AML-193 (cell line): ENCODE measurements around the gene LSM3.

ENCODE experiments used
- DNase-seq, 2 experiments: peaks; one replicate each; lab custom pipeline; 2025; lab: John Stamatoyannopoulos, UW

The LSM3 gene

DNA sequence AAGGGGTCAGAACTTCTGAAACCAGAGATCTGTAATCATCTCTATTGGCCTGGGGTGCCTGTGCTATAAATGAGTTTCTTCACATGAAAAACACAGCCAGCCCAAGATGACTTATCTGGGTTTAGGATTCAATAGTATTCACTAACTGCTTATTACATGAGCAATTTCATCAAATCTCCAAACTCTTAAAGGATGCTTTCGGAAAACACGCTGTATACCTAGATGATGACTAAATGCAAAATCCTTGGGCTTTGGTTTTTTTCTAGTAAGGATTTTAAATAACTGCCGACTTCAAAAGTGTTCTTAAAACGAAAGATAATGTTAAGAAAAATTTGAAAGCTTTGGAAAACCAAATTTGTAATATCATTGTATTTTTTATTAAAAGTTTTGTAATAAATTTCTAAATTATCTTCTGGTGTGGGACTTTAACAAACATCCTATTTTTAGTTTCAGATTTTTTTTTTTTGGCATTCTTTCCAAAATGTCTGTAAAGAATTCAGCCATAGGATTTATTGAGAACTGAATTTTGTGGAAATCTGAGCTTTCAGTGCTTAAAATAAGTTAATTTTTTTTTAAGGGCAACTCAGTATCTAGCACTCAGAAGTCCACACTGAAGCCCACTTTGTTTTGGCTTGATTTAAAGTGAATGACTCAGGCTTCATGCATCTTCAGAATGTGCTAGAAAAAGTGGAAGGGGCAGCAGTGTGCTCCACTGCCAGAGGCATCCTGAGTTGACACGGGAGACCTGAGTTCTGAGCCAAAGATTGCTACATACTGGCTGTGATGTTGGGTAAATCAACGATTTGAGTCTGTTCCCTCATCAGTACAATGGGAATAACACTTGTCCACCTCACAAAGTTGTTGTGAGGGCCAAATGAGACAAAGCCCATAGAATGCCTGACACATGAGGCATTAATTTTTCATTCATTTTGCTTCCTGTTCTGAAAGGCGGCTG lies 35.1 kb upstream of the LSM3 start:
- DNase-seq, result peak in 1 of 2 experiments; percentile 56

DNA sequence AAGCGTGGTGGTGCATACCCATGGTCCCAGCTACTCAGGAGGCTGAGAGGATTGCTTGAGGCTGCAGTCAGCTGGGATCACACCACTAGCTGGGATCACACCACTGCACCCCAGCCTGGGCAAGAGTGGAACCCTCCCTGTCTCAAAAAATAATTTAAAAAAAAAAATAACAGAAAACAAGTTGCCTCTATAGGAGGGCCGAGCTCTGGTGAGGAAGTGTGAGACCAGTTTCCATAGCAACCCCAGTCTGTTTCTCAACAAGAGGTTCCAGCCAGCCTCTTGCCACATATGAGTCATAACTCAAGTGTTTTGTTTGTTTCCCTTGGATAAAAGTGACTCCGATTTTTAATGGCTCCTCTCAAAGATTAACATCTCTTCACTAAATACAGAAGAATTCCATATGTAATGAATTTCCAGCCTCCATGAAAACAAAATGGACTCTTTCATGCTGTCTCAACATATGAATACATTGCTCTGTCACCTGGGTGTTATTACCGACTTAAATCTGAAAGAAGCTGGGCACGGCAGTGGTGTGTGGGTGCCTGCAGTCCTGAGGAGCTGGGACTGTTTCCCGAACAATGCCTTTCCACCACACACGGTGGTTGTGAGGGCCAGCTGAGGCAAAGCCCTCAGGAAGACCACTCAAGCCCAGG lies 34.1 kb upstream of the LSM3 start:
- DNase-seq, result peak; percentile 100

DNA sequence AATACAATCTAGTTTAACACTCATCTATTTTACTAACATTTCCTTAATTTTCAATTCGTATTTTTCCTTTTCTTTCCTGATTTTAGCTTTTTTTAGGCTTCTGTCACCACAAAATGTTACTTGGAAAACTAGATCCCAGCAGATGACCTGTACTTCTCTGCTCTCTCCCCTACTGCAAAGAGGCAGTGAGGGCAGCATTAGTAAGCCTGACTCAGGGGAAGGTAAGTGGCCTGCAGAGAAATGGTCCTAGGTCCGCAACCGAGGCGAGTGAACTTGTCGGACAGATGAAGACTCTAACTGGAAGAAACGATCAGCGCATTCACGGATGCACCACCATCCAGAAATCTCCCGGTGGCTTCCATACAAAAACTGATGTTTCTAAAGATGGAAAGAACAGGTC lies 33.4 kb upstream of the LSM3 start:
- no peak for DNase-seq

DNA sequence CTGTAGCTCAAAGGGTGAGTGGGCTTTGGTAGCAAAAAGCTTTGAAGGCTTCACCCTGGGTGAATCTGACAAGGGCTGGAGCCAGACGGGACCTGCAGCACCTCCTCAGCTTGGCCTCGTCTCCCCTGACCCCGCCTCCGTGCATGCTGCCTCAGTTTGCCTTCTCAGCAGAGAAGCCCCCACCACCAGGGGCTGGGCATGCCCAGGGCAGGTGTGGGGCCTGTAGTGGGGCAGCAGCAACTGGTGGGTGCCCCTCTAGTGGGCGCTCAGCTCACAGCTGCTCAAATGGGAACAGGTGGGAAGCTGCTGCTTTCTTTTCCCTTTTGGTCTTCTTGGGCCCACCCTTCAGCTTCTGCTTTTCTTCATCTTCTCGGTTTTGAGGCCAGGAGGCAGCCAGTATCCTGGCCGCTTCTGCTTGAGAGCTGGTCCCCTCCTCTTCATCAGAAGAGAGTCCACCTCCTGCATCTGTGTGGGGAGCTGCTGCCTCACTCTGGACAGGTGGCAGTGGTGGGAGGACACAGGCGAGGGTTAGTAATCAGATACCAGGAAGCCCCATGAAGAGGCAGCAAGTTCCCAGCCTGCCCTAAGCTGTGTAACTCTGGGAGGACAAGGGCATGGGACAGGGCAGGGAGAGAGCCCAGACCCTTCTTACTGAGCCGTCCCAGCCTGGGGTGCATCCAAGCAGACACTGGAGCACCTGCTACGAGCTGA lies 32.8 kb upstream of the LSM3 start:
- DNase-seq, result no peak

DNA sequence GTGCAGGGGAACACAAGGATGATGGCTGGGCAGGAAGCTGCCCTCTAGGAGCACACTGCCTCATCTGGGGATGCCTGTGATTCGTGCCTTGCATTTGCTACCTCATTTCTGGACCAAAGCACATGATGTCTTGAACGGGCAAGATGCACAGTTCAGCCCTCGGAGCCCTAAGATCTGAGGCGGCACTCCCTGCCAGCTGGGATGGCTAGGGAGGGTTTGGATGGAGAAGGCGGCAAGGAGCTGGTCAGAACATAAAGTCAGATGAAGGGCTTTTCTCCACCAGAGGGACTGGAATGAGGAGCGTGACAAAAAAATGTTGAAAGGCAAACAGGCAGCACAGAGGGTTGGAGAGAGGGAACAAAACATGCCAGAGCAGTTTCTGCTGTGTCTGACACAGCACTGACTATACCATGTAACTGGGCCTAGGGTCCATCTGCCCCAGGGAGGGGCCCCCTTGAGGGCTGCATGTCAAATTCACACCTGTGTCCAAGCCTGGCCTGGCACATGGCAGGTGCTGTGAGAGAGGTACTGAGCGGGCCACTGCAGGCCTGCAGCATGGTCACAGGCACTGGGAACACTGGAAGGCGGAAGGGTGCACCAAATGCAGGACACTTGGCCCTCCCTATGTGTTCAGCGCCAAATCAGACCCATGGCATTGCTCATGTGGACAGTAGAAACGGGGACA lies 32.1 kb upstream of the LSM3 start:
- DNase-seq, result no peak

DNA sequence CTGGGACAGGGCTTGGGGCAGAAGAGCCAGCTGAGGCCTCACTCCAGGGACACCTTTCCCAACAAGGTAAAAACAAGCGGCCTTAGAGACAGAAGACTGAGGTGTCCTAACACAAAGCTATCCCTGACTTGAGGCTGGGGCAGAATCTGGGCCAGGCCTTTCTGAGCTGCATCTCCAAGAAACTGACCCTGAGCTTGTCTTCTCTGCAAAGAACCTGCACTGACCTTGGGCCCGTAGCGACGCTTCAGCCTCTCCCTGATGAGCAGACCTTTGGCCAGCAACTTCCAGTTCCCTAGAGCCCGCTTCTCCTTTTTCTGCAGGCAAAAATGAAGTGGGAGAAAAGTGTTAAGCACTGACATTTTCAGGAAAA lies 31.6 kb upstream of the LSM3 start:
- DNase-seq, result no peak

DNA sequence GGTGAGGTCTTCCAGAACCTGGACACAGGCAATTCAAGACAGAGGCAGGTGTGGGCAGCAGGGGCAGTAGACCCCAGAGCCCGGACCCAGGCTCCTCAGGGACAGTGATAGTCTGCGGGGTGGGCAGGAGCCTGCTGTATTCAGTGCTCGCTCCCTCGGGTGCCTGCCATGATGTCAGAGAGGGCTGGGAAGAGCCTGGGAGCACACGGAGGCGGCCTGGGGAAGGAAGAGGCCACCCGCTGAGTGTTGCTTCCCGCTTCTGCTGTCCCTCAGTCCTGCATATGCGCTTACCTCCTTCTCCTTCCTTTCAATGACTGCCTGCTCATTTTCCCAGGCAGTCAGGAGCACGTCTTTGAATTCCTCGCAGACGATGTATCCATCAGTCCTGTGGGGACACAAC lies 31.0 kb upstream of the LSM3 start:
- no peak for DNase-seq

DNA sequence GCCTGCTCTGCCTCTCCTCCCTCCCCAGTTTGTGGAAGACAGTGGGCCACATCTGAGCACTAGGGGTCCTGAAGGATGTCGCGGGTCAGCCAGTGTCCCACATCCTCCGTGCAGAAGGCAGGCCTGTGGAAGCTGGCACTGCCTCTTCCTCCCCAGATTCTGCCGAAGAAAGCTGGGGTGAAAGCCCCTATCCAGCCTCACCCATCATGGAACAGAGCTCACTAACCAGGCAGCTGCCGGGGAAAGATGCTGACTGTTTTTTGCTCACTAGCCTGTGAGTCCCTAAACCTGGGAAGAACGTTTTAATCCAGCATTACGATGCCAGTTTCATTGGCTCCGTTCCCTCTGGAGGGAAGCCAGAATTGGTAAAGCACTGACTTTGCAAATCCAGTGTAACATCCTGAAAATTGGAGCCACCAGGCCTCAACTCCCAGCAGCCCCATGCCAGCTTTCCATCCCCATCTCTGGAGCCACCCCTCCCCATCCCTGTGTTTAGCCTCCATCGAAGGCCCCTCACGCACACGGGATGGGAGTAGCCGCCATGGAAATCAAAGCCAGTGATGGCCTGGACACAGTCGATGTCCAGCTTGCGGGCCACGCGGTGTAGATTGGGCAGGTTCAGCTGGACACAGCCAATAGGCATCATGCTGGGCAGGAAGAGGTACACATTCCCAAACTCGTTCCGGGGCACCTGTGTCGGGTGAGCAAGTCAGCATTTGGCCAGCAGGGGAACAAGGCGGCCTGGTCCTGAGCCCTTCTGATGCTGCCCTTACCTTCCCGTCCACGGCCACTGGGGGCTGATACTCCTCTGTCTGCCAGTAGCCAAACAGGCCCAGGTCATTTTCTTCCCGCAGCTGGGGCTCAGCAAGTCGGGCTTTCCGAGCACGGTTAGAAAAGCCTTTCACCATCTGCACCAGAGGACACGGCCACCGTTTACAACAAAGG lies 30.3 kb upstream of the LSM3 start:
- DNase-seq, result no peak

DNA sequence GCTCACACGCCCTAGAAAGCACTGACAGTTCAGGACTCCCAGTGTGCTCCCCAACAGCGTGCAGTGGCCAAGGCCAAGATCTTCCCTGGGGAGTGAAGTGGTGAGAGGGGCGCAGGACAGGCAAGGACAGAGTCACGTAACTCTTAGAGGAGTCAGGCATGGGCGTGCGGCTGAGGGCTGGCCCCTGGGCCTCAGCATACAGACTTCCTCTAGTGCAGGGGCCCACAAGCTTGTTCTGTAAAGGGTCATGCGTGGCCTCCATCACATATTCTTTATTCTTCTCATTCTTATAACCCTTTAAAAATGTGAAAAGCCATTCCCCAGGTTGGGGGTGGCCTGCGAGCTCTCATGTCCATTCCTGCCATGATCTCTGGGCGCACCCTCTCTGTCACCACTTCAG lies 28.5 kb upstream of the LSM3 start:
- DNase-seq, result no peak

DNA sequence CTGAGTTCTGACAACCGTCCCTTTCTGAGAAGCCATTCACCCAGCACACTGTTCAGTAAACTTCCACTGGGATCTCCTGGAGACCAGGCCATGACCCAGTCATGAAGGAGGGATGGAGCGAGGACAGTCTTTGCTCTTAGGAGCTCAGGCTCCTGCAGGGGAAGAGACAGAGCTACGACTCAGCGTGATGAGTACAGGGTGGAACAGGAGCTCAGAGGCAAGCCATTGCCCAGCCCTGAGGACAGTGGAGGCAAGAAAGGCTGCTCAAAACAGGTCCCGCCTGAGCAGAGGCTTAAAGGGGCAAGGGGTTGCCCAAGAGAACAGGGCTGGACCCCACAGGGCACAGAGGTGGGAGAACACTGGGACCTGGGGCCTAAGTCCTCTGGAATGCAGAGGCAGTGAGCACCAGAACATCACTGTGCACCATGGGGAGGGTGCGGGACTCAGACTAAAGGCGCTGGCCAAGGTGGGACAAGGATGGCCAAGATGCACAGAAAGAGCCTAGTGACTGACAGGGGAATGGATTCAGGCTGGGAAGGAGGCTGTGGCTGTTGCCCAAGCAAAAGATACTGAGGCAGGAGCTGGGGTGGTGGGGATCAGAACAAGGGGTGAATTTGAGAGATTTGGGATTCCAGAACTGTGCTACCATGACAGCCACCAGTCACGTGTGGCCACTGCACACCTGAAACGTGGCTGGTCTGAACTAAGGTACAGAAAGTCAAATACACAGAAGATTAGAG lies 28.0 kb upstream of the LSM3 start:
- DNase-seq, result no peak

DNA sequence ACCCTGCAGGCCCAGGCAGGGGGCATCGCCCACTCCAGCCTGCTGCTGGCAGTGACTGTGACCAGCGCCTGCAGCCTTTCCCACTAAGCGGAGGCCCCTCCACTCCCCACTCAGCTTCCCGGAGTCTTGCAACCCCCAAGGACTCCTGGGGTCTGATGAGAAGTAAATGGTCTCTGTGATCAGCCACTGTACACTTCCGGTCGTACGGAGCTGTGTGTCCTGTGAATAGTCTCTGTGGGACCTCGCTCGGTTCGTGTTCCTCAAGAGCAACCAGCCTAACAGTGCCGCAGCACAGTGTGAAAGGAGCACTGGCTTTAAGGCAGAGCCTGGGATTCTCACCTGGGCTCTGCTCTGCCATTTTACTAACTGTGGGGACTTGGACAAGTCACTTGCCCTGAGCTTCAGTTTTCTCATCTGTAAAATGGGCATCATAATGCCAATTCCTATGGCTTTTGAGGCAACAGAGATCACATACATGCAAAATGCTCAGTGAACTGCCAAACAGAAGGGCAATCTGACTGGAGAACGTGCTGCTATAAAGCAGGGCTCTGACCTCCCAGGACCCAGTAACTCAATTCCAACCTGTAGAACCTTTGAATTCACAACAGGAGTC lies 27.0 kb upstream of the LSM3 start:
- DNase-seq, result no peak

DNA sequence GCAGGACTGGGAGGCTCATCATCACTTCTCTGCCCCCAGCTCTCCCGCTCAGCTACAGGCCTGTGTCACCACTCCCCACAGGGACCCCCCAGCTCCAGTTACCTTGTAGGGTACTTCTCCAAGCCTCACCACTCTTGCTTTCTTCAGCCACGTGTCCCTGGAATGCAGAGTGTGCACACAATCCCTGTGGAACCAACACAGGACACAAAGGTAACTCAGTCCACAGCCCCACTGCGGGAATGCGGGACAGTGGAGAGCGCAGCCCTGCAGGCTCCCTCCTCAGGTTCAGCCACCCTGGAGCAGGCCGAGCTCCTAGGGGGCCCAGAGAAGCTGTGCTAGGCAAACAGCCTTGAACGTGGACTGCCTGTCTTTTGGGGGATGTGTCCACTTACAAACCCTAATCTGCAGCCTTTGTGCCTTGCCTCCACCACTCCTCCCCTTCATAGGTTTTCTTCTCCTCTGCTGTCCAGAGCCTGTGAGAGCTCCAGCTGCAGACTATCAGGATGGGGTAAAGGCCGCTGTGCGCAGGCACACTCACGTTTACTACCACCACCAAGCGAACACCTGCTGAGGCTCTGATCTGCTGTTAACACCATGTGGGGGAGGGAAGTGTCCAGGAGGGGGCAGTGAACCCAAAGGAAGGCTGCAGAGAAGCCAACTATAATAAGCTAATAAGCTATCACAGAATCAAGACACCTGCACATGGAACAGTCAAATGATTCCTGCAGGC lies 26.2 kb upstream of the LSM3 start:
- peak; percentile 17 to 28 for DNase-seq

DNA sequence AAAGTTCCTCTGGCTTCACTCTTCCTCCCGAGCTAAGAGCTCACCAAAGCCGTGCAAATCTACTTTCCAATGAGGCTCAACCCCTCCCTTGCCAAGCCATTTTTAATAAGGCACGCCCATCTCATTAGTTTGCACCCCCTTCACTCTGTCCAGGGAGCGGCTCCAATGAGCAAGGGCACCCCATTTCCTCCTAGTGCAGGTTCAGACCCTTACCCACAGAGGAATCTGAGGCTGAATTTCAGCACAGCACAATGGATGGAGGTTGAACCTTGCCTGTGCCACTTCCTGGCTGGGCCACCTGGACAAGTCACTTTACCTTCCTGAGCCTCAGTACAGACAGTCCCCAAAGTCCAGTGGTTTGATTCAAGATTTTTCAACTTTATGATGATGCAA lies 25.7 kb upstream of the LSM3 start:
- no peak for DNase-seq

DNA sequence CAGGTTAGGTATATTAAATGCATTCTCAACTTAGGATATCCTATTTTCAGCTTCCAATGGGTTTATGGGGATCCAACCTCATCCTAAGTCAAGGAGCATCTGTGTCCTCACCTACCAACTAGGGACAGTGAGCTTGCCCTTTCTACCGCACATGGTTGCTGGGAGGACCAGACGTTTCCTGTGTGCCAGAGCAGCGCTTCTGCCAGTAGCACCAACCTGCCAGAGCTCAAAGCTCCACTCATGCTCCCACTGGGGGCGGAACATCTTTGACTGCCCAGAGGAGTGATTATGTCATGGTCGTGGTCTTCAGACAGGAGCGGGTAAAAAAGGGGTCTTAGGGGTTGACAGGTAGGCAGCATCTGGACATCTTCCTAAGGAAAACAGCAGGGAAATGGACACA lies 25.0 kb upstream of the LSM3 start:
- DNase-seq, result no peak

DNA sequence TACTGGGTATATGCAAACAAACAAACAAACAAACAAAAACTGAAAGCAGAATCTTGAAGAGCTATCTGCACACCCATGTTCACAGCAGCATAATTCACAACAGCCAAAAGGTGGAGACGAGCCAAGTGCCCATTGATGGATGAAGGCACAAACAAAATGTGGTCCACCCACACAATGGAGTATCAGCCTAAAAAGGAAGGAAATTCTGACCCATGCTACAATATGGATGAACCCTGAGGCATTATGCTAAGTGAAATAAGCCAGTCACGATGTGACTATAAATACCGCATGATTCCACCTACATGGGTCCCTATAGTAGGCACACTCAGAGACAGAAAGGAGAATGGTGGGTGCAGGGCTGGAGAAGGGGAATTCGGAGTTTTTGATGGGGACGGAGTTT lies 24.3 kb upstream of the LSM3 start:
- DNase-seq, result no peak

DNA sequence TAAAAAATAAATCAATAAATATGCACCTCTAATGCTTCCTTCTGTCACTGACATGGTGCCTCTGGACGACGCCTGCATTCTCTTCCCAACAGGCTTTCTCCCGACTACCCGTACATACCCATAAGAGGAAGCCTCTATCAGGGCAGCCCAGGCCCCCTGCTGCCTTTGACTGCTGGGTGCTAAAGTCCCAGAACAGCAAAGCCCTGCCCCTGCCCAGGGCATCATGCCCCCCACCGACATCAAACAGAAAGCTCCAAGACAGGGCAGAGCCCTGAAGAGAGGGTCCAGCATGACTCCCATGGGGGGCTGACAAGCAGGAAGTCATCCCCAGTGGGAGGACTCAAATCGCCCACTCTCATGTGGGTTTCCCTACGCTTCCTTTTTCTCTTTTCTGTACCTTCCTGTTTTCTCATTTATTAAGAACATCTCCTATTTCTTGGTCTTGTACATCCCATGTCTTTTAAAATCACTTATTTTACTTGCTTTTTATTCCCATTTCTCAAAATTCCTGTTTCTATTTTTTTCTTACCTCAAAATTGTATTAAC lies 23.6 kb upstream of the LSM3 start:
- DNase-seq, result no peak

DNA sequence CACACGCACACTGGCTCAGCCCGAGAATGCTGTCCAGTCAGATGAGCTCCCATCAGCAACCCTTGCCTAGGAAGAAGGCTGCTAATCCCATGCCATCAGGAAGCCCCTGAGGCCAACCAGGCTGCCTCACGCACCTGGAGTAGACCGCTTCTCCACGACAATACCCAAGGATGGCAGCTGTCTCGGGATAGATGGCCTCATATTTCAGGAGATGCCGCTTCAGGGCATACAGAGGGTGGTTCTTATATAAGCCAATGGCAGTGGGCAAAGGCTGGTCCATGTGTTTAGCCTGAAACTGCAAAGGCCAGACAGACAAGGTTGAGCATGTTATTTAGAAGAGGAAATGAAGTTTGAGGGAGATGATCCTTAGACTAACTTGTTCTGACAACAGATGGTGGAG lies 22.4 kb upstream of the LSM3 start:
- no peak for DNase-seq

DNA sequence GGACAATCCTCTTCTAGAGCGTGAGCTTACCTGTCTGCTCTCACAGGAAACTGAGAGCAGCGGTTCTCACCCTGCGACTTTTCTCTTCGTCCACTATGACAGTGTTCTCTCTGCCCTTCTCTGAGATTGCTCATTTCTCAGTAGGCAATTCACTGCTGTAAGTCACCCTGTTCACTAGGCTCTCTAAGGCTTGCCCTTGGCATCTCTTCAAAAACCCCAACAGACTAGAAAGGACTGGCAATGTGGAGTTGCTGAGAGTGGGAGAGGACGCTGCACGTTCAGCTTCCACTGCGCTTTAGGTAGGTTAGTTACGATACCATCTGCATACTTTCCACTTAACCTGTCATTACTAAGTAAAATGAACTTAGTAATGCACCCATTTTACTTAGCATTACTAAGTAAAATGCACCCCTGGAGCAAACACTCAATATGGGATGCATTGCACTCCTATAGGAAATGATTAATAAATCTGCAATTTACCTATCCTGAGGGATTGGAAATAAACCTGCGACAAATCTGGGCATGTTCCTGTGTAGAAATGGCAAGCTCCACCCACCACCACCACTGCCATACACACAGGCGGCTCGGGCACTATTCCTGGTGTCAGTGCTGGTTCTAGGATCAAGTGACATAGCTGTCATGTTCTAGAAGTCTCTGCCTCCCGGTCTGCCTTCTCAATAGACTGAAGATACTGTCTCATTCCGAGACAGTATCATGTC lies 21.6 kb upstream of the LSM3 start:
- no peak for DNase-seq
